D721Med (cell line): ENCODE measurements around the gene KASH5.

ENCODE experiments used
- DNase-seq: peaks from one replicate; pipeline ENCODE4 v3.0.0; 2011; ENCODE audit warnings: low spot score; ENCODE audit not compliant: insufficient read length
- FAIRE-seq: peaks from 2 replicates; lab custom pipeline; 2011; peaks lifted over from hg19 to GRCh38; lab: Jason Lieb, UNC
- TF ChIP-seq, protein P1 (sequence below): IDR thresholded peaks from 2 replicates; pipeline ENCODE4 v1.5.1; 2012; ENCODE audit warnings: mild to moderate bottlenecking, control low read depth; ENCODE audit not compliant: insufficient read depth; ENCODE audit errors: missing control alignments

Gene KASH5

GRCh38 chr19:49390131-49390928, 2.3 kb downstream of the KASH5 start:
- FAIRE-seq (no peak), DNase-seq (no peak)
- TF ChIP-seq, protein P1, sequence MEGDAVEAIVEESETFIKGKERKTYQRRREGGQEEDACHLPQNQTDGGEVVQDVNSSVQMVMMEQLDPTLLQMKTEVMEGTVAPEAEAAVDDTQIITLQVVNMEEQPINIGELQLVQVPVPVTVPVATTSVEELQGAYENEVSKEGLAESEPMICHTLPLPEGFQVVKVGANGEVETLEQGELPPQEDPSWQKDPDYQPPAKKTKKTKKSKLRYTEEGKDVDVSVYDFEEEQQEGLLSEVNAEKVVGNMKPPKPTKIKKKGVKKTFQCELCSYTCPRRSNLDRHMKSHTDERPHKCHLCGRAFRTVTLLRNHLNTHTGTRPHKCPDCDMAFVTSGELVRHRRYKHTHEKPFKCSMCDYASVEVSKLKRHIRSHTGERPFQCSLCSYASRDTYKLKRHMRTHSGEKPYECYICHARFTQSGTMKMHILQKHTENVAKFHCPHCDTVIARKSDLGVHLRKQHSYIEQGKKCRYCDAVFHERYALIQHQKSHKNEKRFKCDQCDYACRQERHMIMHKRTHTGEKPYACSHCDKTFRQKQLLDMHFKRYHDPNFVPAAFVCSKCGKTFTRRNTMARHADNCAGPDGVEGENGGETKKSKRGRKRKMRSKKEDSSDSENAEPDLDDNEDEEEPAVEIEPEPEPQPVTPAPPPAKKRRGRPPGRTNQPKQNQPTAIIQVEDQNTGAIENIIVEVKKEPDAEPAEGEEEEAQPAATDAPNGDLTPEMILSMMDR: no peak

GRCh38 chr19:49390929-49391359, 2.9 kb downstream of the KASH5 start:
- no peak for FAIRE-seq
- no peak for DNase-seq
- TF ChIP-seq, protein P1: no peak

DNA sequence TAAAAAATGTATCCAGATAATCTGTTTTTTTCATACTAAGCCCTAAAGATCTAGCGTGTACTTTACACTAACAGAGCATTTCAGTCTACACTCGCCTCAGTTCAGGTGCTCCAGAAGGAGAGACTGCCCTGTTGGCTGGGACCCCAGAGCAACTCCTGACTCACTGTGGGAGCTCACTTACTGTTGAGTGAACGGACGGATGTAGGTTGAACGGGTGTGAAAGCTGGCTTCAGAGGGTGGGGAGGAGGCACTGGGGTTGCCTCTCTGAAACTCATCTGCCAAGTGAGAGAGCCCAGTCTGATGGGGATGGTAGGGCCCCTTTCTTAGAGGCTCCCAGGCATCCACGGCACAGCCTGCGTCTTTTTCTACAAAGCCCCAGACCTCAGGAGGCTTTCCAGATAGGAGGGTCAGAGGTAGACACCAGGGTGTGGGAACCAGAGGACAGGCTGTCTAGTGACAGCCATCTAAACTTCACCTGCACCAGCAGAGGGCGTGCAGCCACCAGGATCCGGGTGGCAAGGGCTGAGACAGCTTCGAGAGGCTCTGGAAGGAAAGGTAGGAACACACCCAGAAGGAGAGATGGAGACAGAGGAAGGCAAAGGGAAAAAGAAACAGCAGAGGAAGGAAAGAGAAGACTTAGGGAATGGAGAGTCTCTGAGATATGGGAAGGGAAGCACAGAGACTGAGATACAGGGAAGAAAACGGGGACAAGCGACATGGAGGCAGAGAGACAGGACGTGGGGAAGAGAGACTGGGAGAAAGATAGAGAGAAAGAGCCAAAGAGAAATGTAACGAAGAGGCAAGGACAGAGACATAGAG, 3.7 kb downstream of the KASH5 start:
- peak; percentile 66 for DNase-seq
- FAIRE-seq: peak; percentile 84
- TF ChIP-seq, protein P1: peak; percentile 99

GRCh38 chr19:49393881-49394280, 5.8 kb downstream of the KASH5 start:
- no peak for DNase-seq
- TF ChIP-seq, protein P1: no peak
- FAIRE-seq: no peak

DNA sequence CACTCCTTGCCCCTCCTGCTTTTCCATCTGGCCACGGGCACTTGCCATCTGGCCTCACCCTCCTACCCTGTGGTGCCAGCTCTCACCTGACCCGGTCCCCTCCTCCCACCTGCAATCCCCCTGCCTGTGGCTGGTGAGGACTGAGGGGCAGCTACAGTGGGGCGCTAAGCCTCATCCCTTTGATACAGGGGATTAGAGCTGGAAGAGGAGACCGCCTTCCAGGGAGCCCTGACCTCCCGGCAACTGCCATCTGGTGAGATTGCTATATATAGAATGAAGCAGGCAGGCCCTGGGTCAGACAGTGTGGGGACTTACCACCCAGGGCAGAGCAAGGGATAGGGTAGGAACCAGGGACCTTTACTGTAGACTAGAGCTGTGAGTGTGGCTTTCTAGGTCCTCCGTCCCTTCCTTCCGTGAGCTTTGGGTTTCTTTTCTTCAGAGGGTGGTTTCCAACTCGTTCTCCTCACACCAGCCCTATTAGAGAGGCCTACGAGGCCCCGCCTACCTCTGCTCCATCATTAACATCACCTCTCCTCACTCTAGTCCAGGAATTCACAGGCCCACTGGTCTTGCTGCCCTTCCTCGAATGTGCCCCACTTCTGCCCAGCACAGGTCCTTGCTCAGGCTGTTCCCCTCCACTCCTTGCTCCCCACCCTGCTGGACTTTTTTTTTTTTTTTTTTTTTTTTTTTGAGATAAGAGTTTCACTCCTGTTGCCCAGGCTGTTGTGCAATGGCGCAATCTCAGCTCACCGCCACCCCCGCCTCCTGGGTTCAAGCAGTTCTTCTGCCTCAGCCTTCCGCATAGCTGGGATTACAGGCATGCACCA, 7.7 kb downstream of the KASH5 start:
- FAIRE-seq (no peak), DNase-seq (peak; percentile 73)
- TF ChIP-seq, protein P1: no peak

DNA sequence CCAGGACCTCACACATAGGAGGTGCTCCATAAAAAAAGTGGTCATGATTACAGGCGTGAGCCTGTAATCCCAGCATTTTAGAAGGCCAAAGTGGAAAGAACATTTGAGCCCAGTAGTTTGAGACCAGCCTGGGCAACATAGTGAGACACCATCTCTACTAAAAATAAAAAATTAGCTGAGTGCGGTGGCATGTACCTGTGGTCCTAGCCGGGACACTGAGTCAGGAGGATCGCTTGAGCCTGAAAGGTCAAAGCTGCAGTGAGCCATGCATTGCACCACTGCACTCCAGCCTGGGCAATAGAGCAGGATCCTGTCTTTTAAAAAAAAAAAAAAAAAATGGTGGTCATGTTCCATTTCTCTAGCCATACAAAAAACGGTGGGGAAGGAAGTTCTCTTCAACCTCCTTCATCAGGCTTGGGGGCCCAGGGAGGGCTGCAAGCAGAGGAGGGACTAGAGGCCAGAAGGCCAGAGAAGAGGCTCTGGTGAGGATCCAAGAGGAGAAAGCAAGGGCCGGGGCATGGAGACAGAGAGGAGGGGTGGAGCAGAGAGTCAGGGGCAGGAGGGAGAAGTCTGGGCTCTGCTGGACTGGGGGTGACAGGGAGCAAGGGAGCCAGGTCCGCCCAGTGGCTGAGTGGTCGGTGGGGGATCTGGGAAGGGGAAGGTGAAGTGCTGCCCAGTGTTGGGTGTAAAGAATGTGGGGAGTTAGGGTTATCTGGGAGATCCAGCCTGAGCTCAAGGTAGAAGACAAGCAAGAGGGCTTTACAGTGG, 8.9 kb downstream of the KASH5 start:
- peak; percentile 5 for DNase-seq
- no peak for FAIRE-seq
- TF ChIP-seq, protein P1: no peak
